ENCODE data around the gene GRIK4.

- TF ChIP-seq CTCF (IDR thresholded peaks at IDR 0.05; ENCODE audit: insufficient read depth, low read length) (no peak), SPI1 (IDR thresholded peaks at IDR 0.05; ENCODE audit: borderline replicate concordance, low read depth) (peak; percentile 50; the same call in 1 of the 2 replicates)
These were observed 398.3 kb downstream of the GRIK4 start for GRCh38 chr11:120909676-120910416.
